Liver (tissue), 9 donors: Measurements from ENCODE around the gene ANKRD10. TPM values are rescaled to one million over a fixed set of nuclear protein-coding genes. Genes with fewer than 3 reads are reported as not detected.

ENCODE experiments used
- DNase-seq: peaks from one replicate; pipeline ENCODE4 v3.0.0-alpha.2; 2017; ENCODE audit warnings: low spot score
- H3K27ac ChIP-seq, 2 donors: one replicate each; pipeline ENCODE4 v1.7.0; 2013; ENCODE audit warnings: inconsistent platforms in 2 of 2, low read length in 2 of 2, control low read depth in 1 of 2, low read depth in 1 of 2, mild to moderate bottlenecking in 1 of 2
- H3K27me3 ChIP-seq, 4 donors: one replicate each; pipeline versions ENCODE4 v1.6.1 to v1.7.0; 2013; ENCODE audit warnings: low read length in 3 of 4, inconsistent platforms in 1 of 4, mild to moderate bottlenecking in 1 of 4, moderate library complexity in 1 of 4; ENCODE audit not compliant: control insufficient read depth in 4 of 4, insufficient read depth in 4 of 4
- H3K36me3 ChIP-seq, 4 donors: one replicate each; pipeline versions ENCODE4 v1.6.1 to v1.7.0; 2013; ENCODE audit warnings: low read length in 3 of 4, mild to moderate bottlenecking in 3 of 4, low read depth in 1 of 4, moderate library complexity in 1 of 4; ENCODE audit not compliant: control insufficient read depth in 4 of 4, insufficient read depth in 3 of 4
- H3K4me1 ChIP-seq, 4 donors: one replicate each; pipeline versions ENCODE4 v1.6.1 to v1.7.0; 2013; ENCODE audit warnings: low read length in 3 of 4, mild to moderate bottlenecking in 3 of 4, moderate library complexity in 1 of 4; ENCODE audit not compliant: control insufficient read depth in 4 of 4, insufficient read depth in 4 of 4
- H3K4me3 ChIP-seq, 3 donors: one replicate each; pipeline versions ENCODE4 v1.6.1 to v1.7.0; 2013; ENCODE audit warnings: low read length in 3 of 3, control low read depth in 1 of 3, low read depth in 1 of 3, mild to moderate bottlenecking in 1 of 3
- H3K9ac ChIP-seq, 2 donors: one replicate each; pipeline ENCODE4 v1.7.0; 2013; ENCODE audit warnings: low read length in 2 of 2, mild to moderate bottlenecking in 2 of 2, moderate library complexity in 2 of 2, control low read depth in 1 of 2, low read depth in 1 of 2
- H3K9me3 ChIP-seq, 4 donors: one replicate each; pipeline versions ENCODE4 v1.6.1 to v1.7.0; 2013; ENCODE audit warnings: low read length in 3 of 4; ENCODE audit not compliant: control insufficient read depth in 4 of 4
- ATF3 ChIP-seq: IDR thresholded peaks from 2 replicates; pipeline ENCODE4 v1.6.1; 2016; ENCODE audit warnings: antibody characterized with exemption
- CTCF ChIP-seq: fragments of 150-350 bp; IDR thresholded peaks from 2 replicates; pipeline ENCODE4 v1.5.1; 2017; ENCODE audit warnings: improper control_type of control experiment, low read depth, low read length; ENCODE audit not compliant: missing input control
- FOXA1 ChIP-seq: IDR thresholded peaks from 2 replicates; pipeline ENCODE4 v1.6.1; 2016; ENCODE audit warnings: antibody characterized with exemption
- FOXA2 ChIP-seq: IDR thresholded peaks from 2 replicates; pipeline ENCODE4 v1.6.1; 2016; ENCODE audit warnings: antibody characterized with exemption
- GABPA ChIP-seq, 2 donors: IDR thresholded peaks in 1 of 2; conservative IDR thresholded peaks in 1 of 2; 2 replicates each; pipeline ENCODE4 v1.6.1; 2016; ENCODE audit warnings: antibody characterized with exemption in 2 of 2, mild to moderate bottlenecking in 1 of 2, moderate library complexity in 1 of 2
- HNF4A ChIP-seq, 2 donors: conservative IDR thresholded peaks; 2 replicates each; pipeline ENCODE4 v1.6.1; 2016; ENCODE audit warnings: antibody characterized with exemption in 2 of 2, mild to moderate bottlenecking in 2 of 2
- JUND ChIP-seq, 2 donors: IDR thresholded peaks; 2 replicates each; pipeline ENCODE4 v1.6.1; 2016; ENCODE audit warnings: antibody characterized with exemption in 2 of 2
- NR2F2 ChIP-seq: IDR thresholded peaks from 2 replicates; pipeline ENCODE4 v1.6.1; 2016; ENCODE audit warnings: antibody characterized with exemption
- REST ChIP-seq: IDR thresholded peaks from 2 replicates; pipeline ENCODE4 v1.6.1; 2016; ENCODE audit warnings: antibody characterized with exemption, mild to moderate bottlenecking
- RXRA ChIP-seq, 2 donors: IDR thresholded peaks; 2 replicates each; pipeline ENCODE4 v1.6.1; 2017 to 2018; ENCODE audit warnings: antibody characterized with exemption in 2 of 2, mild to moderate bottlenecking in 1 of 2
- YY1 ChIP-seq: IDR thresholded peaks from 2 replicates; pipeline ENCODE4 v1.6.1; 2016; ENCODE audit warnings: antibody characterized with exemption, mild to moderate bottlenecking
- ZBTB33 ChIP-seq: IDR thresholded peaks from 2 replicates; pipeline ENCODE4 v1.6.1; 2016; ENCODE audit warnings: antibody characterized with exemption
- WGBS: extraction: QIAGEN DNeasy Blood & Tissue Kit; methylation state at CpG from one replicate; pipeline ENCODE4 v1.1.7; 2013; 5-methylcytosine and 5-hydroxymethylcytosine counted together
- polyA plus RNA-seq, 2 donors: library from polyadenylated mRNA; stranded (reverse) in 1 of 2; unstranded in 1 of 2; fragments of 200-250 nt in 1 of 2; fragments of >200 nt in 1 of 2; fragmentation: Nextera tagmentation in 1 of 2; extraction: Ambion mirVana in 1 of 2; gene quantifications; one replicate each; pipeline versions ENCODE4 v1.2.1 to v1.2.3, GENCODE V29; 2013 to 2015
- total RNA-seq, 2 donors: library from RNA; depleted of rRNA; stranded (reverse); fragments of >200 nt; gene quantifications; one replicate each; pipeline ENCODE4 v1.2.3, GENCODE V29; 2014
- donor health status: healthy.
- donor health status: healthy.
- donor health status: healthy.
- donor health status: healthy.
- donor health status: healthy.

ANKRD10 gene
- total and polyA plus RNA-seq, 4 donors = 18.8 to 74.1 (median 52.9) TPM

GRCh38 chr13:110877737-110878258 is 37.1 kb downstream of the ANKRD10 start:
- H3K9ac ChIP-seq = no peak overlapping the region
- H3K9me3 ChIP-seq = no peaks in the 10 kb centered on the region
- no peak overlapping the region for H3K4me3 ChIP-seq
- no peak for DNase-seq
- peaks cover 0 to 5% (median 2%) of the 10 kb centered on the region in 4 donors for H3K4me1 ChIP-seq
- TF ChIP-seq ATF3 (no peak), YY1 (no peak), FOXA1 (no peak), FOXA2 (no peak), HNF4A (conservative IDR thresholded peaks at IDR 0.05) (no peak), GABPA (IDR thresholded peaks at IDR 0.05 in 1 of 2, conservative IDR thresholded peaks at IDR 0.05 in 1 of 2) (no peak), ZBTB33 (no peak), NR2F2 (no peak), RXRA (IDR thresholded peaks at IDR 0.05) (no peak), JUND (IDR thresholded peaks at IDR 0.05) (no peak)
- no peaks in the 10 kb centered on the region for H3K27me3 ChIP-seq
- peaks cover 0 to 4% (median 1%) of the 10 kb centered on the region in 4 donors for H3K36me3 ChIP-seq
- 70% methylated on average over 4 of the region's 4 CpGs for WGBS
- H3K27ac ChIP-seq = no peak overlapping the region

- TF ChIP-seq CTCF = no peak
- TF ChIP-seq ZBTB33 = no peak
- TF ChIP-seq REST = no peak
- TF ChIP-seq RXRA (IDR thresholded peaks at IDR 0.05) = no peak
- TF ChIP-seq FOXA1 = no peak
- no peak overlapping the region for H3K27ac ChIP-seq
- no peak for DNase-seq
- no peaks in the 10 kb centered on the region for H3K27me3 ChIP-seq
- WGBS = 93% methylated on average over 3 of the region's 3 CpGs
- H3K9ac ChIP-seq = no peak overlapping the region
- H3K4me1 ChIP-seq = peaks cover 0 to 5% (median 2%) of the 10 kb centered on the region in 4 donors
- peaks cover 0 to 4% (median 1%) of the 10 kb centered on the region in 4 donors for H3K36me3 ChIP-seq
- no peak overlapping the region for H3K4me3 ChIP-seq
- H3K9me3 ChIP-seq = peaks cover 0 to 3% (median 0%) of the 10 kb centered on the region in 4 donors
Measured at GRCh38 chr13:110876609-110877008, 38.3 kb downstream of the ANKRD10 start.
